GM11168 (cell line): Measurements from ENCODE around the gene ZSWIM7.

Experiments
- in situ Hi-C: fragments of 300-500 bp; cut with MboI; formaldehyde crosslinking; loops from one replicate; pipeline ENCODE4 v1.12.0; 2022; ENCODE audit warnings: low sequenced_read_pairs; ENCODE audit not compliant: unreplicated experiment

The ZSWIM7 gene

GRCh38 chr17:15963670-15964110 is 35.8 kb downstream of the ZSWIM7 start:
- in situ Hi-C loops, result no loop called here

GRCh38 chr17:15958484-15958854 is 41.0 kb downstream of the ZSWIM7 start:
- in situ Hi-C loops, result no loop called here

- in situ Hi-C loops, result no loop called here
Measured at GRCh38 chr17:15957608-15958307, 41.7 kb downstream of the ZSWIM7 start.

GRCh38 chr17:15957206-15957605 is 42.3 kb downstream of the ZSWIM7 start:
- in situ Hi-C loops, result no loop called here

- in situ Hi-C loops, result no loop called here
Measured at GRCh38 chr17:15955793-15956541, 43.5 kb downstream of the ZSWIM7 start.

GRCh38 chr17:15954222-15954621 is 45.3 kb downstream of the ZSWIM7 start:
- in situ Hi-C loops, result no loop called here

- in situ Hi-C loops, result no loop called here
Measured at GRCh38 chr17:15952916-15953790, 46.4 kb downstream of the ZSWIM7 start.

- in situ Hi-C loops, result no loop called here
Measured at GRCh38 chr17:15952048-15952532, 47.4 kb downstream of the ZSWIM7 start.

GRCh38 chr17:15951368-15952047 is 48.0 kb downstream of the ZSWIM7 start:
- in situ Hi-C loops, result no loop called here

- in situ Hi-C loops, result no loop called here
Measured at GRCh38 chr17:15947976-15948752, 51.3 kb downstream of the ZSWIM7 start.

GRCh38 chr17:15947271-15947670 is 52.2 kb downstream of the ZSWIM7 start:
- in situ Hi-C loops, result no loop called here

GRCh38 chr17:15946611-15947120 is 52.8 kb downstream of the ZSWIM7 start:
- in situ Hi-C loops, result no loop called here

GRCh38 chr17:15945527-15946191 is 53.8 kb downstream of the ZSWIM7 start:
- in situ Hi-C loops, result no loop called here

GRCh38 chr17:15944759-15945526 is 54.6 kb downstream of the ZSWIM7 start, which contains the start of gene ADORA2B:
Gene ADORA2B, plus strand, starts transcription at chr17:15945130. Its CDS starts 119 bp downstream, at chr17:15945249.
- in situ Hi-C loops, result no loop called here

- in situ Hi-C loops, result no loop called here
Measured at GRCh38 chr17:15943971-15944758, 55.3 kb downstream of the ZSWIM7 start.

- in situ Hi-C loops, result no loop called here
Measured at GRCh38 chr17:15942207-15942833, 57.2 kb downstream of the ZSWIM7 start.

GRCh38 chr17:15941781-15942180 is 57.7 kb downstream of the ZSWIM7 start:
- in situ Hi-C loops, result no loop called here
